HG02981 (cell line): Measurements from ENCODE around the gene APOBEC4.
A peak's percentile ranks its signal among the peaks of the same experiment; 100 is the strongest.
"Not testable (repeated sequence)": the region's sequence is repeated elsewhere in the genome, so short reads cannot be mapped to it uniquely, and the experiment has no call there.

Experiments
- ATAC-seq: cut with Tn5 transposase; IDR thresholded peaks from one replicate; pipeline ENCODE4 v1.9.1; 2021; ENCODE audit warnings: mild to moderate bottlenecking, moderate library complexity; ENCODE audit not compliant: unreplicated experiment

Gene APOBEC4

DNA sequence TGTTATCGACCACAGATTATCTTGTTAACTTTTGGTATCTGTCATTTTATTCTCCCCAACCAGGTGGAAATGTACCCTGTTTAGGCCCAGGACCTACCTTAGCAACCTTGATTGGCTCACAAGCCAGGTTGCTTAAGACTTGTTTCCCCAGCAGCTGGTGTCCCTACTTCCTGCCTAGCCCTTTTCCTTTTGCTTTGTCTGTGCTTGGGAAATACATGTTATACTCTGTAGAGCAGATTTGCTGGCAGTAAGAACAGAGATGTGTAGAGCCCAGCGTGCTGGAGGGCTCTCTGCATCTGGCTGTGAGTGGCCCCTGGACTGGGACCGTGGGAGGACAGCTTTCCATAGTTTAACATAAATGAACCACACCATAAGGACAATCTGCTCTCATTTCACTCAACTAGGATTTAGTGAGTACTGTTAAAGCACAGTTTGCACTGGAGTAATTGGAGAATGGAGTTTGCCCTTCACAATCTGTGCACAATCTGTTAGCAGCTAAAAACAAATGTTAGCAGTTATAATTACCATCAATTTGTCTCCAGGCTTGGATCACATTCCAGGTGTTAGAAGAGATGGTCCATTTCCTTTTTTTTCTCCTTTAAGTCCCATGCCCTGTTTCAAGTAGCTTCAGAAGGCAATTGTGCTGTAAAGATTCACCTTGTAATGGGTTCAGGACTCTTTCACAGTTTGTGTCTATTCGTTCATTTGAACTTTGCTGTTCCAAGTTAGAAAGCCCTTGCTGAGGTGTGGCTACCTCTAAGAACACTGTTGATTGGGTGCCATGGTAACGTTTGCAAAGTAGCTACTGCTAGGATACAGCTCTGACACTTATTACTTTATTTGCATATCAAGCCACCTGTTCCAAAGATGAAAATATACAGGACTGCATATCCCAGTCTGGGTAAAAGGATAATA lies at the start of gene APOBEC4:
Gene APOBEC4 (minus strand): TSS at position 770 of the 915 bp plus-strand sequence. CDS start 4,535 bp downstream, outside the sequence.
- ATAC-seq: no peak

DNA sequence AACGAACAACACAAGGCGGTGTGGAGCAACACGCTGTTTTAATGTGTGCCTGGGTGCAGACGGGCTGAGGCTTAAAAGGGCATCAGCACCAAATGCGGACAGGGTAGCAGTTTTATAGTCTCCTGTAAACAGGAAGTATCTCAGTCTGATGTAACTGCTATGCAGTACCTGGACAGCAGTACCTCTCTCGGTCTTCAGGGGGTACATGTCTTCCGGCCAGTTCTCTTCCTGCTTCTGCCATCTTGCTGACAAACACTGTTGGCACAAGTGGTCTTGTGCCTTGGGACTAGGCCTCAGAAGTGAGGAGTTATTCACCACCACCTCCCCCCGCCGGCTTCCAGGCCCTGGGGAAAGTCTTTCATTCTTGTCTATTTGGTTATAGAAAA lies 49.7 kb upstream of the APOBEC4 start:
- ATAC-seq: no peak

GRCh38 chr1:183702087-183702812 lies 49.1 kb upstream of the APOBEC4 start:
- ATAC-seq: no peak

DNA sequence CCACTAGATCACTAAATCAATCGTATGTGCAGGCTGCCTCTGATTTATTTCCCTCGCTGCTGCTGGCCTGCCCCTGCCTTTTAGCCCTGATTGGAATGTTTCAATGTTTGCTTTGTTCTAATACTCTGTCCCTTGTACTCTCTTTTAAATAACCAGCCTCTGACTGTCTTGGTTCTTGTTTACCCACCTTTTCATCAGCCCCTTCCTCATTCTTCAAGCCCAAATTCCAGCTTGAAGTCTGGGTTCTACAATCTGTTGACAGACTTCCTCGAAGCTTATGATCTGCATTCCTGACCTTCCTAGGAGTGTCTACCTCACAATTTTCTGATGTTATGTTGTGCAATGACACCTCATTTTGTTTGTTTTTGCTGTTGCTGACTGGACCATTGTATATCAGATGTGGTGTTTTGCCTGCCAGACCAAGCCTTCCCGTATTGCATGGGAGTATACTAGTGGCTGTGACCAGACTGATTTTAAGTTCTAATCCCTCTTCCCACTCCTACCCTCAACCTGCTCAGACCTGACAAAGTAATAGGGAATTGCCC lies 46.6 kb upstream of the APOBEC4 start:
- ATAC-seq: no peak

DNA sequence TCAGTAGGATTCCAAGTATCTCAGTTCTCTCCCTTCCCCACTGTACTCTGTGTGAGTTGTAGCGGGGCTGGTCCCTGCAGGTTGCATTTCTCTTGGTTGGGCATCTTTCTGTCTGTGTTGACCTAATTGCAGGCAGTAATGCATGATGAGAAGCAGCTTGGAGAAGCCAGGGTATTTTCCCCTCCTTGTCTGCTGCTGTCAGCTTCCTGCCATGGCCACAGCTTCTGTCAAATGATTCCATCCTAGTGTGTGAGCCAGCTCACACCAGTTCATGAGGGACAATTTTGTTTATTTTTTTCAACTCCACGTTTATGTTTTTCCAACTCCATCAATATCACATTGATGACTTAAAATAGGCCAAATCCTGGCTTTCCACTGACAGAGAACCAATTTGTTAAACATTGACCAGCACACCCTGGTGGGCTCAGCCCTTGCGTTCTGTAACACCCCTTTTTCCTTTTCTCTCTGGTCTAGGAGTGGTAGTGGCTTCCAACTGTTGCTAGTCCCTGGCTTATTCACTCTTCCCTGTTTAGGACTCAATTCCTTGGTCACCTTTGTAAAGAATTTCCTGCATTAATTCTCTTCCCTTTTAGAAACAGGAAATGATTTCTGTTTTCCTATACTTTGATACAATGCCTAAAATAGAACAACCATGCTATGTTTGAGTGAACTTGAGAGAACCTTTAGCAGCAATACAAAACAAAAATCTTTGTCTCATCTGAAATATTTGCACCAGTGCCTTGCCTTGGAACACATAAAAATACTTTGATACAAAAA lies 44.9 kb upstream of the APOBEC4 start:
- ATAC-seq: no peak

DNA sequence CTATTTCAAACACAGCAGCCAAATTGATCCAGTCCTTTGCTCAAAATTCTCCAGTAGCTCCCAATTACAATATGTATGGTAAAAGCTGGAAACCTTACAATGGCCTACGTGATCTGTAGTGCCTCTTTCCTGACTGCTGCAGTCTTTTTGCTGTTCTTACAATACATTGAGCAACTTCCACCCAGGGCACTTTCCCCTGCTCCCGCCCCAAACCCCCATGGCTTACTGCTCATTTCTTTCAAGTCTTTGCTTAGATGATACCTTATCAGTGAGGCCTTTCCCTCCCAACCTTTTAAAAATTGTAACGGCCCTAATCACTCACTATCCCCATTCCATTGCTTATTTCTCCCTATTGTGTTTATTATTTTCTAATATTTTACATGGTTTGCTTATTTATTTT lies 43.9 kb upstream of the APOBEC4 start:
- no peak for ATAC-seq

DNA sequence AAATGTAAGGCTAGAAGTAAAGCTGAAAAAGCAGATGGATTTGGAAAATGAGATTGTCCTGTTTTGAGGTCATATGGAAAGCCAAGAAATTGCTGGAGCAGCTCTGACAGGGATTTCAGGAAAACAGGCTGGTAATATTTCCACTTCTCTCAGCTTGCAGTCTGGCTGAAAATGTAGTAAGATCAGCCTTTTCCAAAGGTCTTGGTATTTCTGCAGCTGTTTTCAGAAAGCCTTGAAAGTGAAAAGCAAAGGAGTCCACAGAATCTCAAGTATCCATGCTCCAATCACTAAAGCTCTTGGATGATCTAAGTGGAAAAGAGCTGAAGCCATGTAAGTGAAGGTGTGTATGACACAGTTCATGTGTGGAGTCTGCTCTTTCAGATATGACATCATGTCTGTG lies 41.6 kb upstream of the APOBEC4 start:
- no peak for ATAC-seq

GRCh38 chr1:183694066-183694465 lies 41.0 kb upstream of the APOBEC4 start:
- no peak for ATAC-seq

GRCh38 chr1:183693521-183693920 lies 40.4 kb upstream of the APOBEC4 start:
- no peak for ATAC-seq

DNA sequence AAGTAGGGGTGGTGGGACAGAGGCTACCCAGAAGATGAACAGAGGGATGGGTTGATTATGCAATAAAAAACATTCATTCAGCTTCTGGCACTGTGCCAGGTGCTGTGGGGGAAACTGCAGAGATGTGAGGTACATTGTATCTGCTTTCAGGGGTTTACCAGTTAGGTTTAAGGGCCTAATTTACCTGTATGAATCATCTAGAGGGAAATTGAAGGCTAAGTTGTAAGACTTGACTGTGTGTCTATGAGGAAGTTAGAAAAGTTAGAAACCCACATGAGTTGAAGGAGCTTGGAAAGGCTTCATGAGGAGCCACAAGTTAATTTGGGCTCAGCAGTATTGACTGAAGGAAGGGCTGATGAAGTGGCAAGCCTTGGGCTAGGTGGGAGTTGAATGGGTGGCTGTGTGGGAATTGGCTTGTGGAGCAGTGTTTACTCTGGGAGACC lies 36.7 kb upstream of the APOBEC4 start:
- ATAC-seq: peak; percentile 81

GRCh38 chr1:183688341-183689060 lies 35.4 kb upstream of the APOBEC4 start:
- no peak for ATAC-seq

DNA sequence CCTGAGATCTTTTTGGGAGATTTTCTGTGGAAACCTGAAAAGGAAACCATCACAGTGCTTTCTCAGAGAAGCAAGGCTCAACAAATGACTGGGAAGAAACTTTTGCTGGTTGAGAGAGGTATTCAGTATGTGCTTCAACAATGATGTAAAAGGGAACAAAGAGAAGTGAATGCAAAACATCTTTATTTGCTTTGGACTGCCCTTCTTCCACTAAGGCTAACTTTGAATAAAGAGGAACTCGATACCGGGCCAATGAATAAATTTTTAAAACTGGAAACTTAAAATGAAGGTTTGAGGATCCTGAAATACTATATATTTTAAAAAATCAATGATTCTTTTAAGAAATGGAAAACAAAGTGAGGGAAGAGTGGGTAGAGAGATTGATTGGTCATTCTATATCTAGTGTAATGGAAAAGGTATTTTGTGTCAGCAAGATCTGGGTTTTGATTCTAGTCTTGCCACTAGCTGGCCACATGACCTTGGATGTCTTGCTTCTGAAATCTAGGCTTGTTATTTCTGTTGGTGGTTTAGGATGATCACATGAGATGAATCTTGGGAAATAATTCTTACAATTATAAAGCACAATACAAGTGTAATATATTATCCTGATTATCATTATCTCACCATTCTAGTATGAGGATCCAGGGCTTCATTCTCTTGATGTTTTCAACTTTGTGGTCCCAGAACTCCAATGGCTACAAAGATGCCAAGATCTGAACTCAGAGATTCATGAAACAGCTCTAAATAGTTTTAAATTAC lies 34.6 kb upstream of the APOBEC4 start:
- no peak for ATAC-seq

DNA sequence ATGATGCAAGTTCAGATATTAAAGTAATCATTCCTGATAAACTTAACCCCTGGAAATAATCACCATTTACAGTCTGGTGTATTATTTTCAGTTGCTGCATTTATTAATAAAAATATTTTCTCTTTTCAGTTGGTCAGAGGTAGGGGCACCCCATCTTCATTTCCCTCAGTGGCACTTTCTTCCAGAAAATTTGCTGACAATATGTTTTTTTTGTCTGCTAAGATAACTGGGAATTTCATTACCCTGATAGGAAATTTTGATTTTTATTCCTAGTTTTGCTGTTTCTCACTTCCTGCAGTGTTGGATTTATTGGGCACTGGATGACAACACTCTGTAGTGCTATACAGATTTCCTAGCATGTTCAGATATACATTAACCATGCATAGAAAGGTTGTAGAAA lies 33.1 kb upstream of the APOBEC4 start:
- no peak for ATAC-seq

GRCh38 chr1:183685112-183685713 lies 32.1 kb upstream of the APOBEC4 start:
- ATAC-seq: no peak

- ATAC-seq: not testable (repeated sequence)
Measured at GRCh38 chr1:183679363-183679762, 26.2 kb upstream of the APOBEC4 start.

DNA sequence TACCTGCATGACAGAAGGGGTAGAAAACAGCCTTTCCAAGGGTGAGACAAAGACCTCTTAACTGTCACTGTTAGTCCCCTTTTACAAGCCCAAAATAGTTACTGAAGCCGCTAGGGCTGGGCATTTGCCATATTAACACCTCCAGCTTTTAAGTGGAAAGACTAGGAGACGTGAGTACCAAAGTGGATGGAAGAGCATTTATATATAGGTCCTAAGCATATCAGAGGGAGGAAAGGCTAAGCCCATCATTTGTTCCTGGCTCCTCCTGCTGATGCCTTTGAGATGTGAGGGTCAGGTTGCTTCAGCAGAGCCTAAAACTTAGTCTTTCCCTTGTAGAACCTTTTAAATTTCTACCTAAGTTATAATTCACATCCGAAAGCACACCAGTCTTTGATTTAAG lies 25.7 kb upstream of the APOBEC4 start:
- no peak for ATAC-seq

DNA sequence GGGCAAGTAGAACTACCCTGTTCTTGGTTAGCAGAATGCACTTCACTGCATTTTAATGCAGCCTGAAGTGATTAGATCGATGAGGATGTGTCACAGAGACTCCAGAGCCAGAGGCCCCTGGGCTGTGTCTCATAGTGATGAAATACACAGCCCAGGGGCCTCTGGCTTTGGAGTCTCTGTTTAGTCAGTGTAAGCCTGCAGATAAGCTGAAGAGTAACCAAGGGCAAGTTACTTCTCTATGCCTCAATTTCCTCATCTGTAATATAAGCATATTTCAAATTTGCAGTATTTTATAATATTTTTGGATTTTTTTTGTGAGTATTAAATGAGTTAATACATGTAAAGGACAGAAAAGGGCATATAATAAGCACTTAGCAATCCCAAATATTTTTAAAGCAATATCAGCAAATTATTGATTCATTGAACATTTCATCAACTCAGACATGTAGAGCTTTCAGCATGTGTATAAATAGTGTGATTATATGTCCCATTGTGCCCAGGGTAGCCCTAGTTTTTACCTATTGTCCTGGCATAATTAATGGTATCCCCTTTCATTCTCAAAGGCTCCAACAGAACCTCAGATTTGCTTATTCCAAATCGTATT lies 23.6 kb upstream of the APOBEC4 start:
- ATAC-seq: no peak

- no peak for ATAC-seq
Measured at GRCh38 chr1:183675883-183676585, 22.9 kb upstream of the APOBEC4 start.
